Activated CD8-positive, alpha-beta T cell treated with anti-CD3 and anti-CD28 coated beads, Interleukin-2, amount 10 ng/mL, durations not matched to agents 7 days and 5 days (primary cell): Measurements from ENCODE around the gene CHST1. TPM values are rescaled to one million over a fixed set of nuclear protein-coding genes. Genes with fewer than 3 reads are reported as not detected.
A peak's percentile ranks its signal among the peaks of the same experiment; 100 is the strongest.

Source experiments
- ATAC-seq: fragments of 150-1000 bp; cut with Tn5 transposase; one replicate; pipeline ENCODE4 v1.10.0; 2021; ENCODE audit warnings: moderate library complexity
- CTCF ChIA-PET: fragments of 350-600 bp; sonication (Branson Sonifier 250); formaldehyde crosslinking; loops from one replicate; lab custom pipeline; 2021; ENCODE audit warnings: antibody characterized with exemption; lab: Charles Lee
- POLR2A ChIA-PET: fragments of 350-600 bp; sonication (Branson Sonifier 250); formaldehyde crosslinking; loops from one replicate; lab custom pipeline; 2021; ENCODE audit warnings: antibody characterized with exemption; lab: Charles Lee
- DNase-seq: peaks from one replicate; pipeline ENCODE4 v3.0.0-alpha.2; 2020
- H3K27ac Mint-ChIP-seq: one replicate; pipeline ENCODE4 v1.8.0; 2021; ENCODE audit warnings: mild to moderate bottlenecking, mixed read lengths
- H3K27me3 Mint-ChIP-seq: one replicate; pipeline ENCODE4 v1.8.0; 2021; ENCODE audit warnings: low read depth, mixed read lengths
- H3K36me3 Mint-ChIP-seq: one replicate; pipeline ENCODE4 v1.8.0; 2021; ENCODE audit warnings: low read depth, mixed read lengths
- H3K4me1 Mint-ChIP-seq: one replicate; pipeline ENCODE4 v1.8.0; 2021; ENCODE audit warnings: low read depth, mixed read lengths
- H3K4me3 Mint-ChIP-seq: one replicate; pipeline ENCODE4 v1.8.0; 2021; ENCODE audit warnings: mild to moderate bottlenecking, mixed read lengths
- H3K9me3 Mint-ChIP-seq: one replicate; pipeline ENCODE4 v1.8.0; 2022; ENCODE audit warnings: mixed read lengths; ENCODE audit not compliant: insufficient read depth
- total RNA-seq, 2 experiments: library from RNA; stranded (reverse); gene quantifications; one replicate each; pipeline ENCODE4 v1.2.3, GENCODE V29; 2021

The CHST1 gene
- total RNA-seq, 2 experiments from 2014 or later, result not detected

DNA sequence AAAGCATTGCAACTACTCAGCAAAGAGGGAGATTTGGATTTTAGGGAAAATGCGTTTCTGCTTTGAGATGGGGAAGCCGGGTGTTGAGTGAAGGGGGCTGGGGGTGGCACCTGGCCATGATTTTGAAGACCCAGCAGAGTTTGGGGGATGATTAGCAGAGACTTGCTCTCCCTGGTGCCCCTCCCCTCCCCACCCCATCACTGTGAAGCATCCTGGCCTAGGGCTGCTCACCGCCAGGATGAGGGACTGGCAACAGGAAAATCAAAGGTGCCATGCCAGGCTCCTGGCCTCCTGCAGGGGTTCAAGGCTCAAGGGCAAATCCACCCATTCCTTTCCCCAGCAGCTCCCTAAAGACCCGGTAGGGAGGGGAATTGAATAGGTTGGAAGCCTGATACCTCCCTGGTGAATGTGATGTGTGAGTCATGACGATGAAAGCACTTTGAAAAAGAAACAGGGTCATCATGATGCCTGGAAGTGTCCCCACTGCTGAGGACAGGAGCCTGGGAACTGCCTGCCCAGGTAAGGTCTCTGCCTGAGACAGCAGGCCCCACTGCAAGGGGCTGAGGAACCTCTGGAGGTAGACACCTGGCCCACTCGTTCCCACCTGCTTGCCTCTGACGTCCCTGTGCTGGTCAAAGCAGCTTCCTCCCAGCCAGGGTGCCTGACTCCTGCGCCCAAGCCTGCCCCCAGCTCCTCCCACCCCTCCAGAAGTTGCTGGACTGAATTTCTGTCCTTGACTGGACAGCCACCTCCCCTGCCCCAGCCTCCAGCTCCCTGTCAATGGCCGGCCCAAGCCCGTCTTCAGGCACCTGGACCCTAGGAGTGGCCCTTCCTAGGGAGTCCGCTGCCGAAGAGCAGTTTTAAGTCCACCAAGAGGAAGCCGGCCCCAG, 1.7 kb downstream of the CHST1 start:
- no peak overlapping the region for H3K4me3 Mint-ChIP-seq
- no peak for ATAC-seq
- ChIA-PET POLR2A (no interaction called here), CTCF (interaction anchor here (1.7 kb wide), 1 partner anchor 9 kb away, joined by 7 read pairs; no protein-coding TSS in a partner anchor)
- no peaks in the 10 kb centered on the region for H3K36me3 Mint-ChIP-seq
- no peaks in the 10 kb centered on the region for H3K9me3 Mint-ChIP-seq
- no peak overlapping the region for H3K27ac Mint-ChIP-seq
- H3K4me1 Mint-ChIP-seq, result peaks cover 2% of the 10 kb centered on the region
- H3K27me3 Mint-ChIP-seq, result peaks cover 70% of the 10 kb centered on the region
- DNase-seq, result no peak

DNA sequence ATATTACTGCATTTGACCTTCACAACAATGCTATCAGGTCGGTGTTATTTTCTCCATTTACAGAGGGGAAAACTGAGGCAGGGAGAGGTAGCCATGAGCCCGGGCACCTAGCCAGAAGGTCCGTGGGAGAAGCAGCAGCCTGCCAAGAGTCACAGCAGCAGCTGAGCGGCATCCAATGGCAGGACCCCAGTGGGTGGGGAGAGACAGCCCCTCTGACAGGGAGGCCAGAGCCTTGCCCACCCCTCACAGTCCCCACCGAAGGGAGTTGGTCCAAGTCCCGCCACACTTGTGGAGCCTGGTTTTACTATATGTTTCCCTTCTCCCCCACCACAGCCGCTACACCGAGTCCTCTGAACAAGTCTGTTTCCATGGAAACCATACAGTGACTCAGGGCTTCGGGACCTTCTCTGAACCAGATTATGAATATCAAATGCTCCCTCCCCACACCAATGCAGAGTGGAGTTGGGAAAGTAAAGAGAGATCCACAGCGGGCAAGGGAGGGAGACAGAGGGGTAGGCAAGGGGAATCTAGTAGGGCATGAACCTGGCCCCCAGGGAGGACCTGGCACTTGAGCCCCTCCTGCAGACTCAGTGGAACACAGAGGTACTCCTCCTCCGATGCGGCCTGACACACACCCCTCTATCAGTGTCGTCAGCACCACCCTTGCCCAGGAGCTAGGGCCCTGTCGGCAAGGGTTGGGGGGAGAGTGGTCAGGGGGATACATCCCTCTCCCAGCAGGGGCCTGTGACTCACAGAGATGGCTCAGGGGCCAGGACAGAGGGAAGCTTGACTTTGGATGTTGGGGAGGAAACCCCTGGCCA, 2.5 kb downstream of the CHST1 start:
- ChIA-PET CTCF (no interaction called here), POLR2A (no interaction called here)
- H3K36me3 Mint-ChIP-seq, result no peaks in the 10 kb centered on the region
- H3K4me1 Mint-ChIP-seq, result peaks cover 8% of the 10 kb centered on the region
- ATAC-seq (peak; percentile 18), DNase-seq (peak; percentile 32)
- no peaks in the 10 kb centered on the region for H3K9me3 Mint-ChIP-seq
- H3K27me3 Mint-ChIP-seq, result peaks cover 67% of the 10 kb centered on the region
- H3K4me3 Mint-ChIP-seq, result no peak overlapping the region
- H3K27ac Mint-ChIP-seq, result no peak overlapping the region

DNA sequence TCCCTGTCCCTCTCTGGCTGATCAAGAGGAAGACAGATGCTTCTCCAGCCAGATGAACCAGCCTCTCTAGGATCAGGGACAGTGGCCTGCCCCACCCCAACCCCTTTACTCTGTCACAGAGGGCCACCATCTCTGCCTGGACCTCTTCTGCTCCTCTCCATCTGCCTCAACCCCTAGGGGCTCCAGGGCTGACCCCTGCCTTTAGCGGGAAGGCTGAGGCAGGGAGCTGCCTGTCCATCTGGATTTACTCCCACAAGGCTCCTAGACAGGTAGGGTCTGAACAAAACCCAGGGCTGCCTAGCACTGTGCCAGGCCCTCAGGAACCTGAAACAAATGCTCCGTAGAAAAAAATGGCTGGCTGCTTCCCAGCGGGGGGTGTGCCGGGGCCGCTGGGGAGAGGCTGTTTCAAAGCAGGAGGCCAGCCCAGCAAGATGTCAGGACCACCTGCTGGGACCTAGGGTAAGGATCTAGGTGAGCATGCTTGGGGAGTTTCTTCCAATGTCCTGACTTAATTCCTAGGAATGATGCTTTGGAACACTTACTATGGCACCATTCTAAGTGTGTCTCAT, 3.2 kb downstream of the CHST1 start:
- ATAC-seq (no peak), DNase-seq (no peak)
- ChIA-PET POLR2A (interaction anchor here (0.7 kb wide), 1 partner anchor 14 kb away, joined by 3 read pairs; no protein-coding TSS in a partner anchor), CTCF (no interaction called here)
- Mint-ChIP-seq H3K27me3 (peaks cover 62% of the 10 kb centered on the region), H3K4me3 (no peak overlapping the region), H3K9me3 (no peaks in the 10 kb centered on the region), H3K36me3 (no peaks in the 10 kb centered on the region), H3K27ac (no peak overlapping the region), H3K4me1 (peaks cover 9% of the 10 kb centered on the region)

DNA sequence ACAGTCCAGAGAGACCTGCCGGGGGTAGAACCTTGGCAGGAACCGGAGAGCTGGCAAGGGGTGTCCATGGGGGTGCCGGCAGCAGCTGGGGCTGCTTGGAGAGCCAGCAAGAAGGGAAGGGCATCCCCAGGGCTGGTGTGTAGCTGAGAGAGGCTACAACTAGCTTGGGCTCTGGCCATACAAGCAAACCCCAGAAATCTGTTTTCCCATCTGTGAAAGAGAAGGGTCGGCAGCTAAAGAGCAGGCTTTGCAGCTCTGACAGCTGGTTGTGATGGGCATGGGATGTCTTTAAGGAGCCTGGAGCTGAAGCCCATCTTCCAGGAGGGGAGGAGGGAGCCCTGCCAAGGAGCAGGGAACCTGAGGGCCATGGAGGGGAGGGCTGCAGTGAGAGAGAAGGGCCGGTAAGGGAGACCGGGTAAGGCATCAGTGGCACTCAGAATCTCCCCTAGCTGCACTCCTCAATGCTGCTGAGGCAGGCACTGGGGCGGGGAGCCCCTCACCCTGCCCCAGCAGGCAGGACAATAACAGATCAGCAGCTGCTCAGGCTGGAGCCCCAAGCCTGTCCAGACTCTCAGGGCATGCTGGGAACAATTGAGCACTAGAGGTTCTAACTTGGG, 3.9 kb downstream of the CHST1 start:
- Mint-ChIP-seq H3K27ac (no peak overlapping the region), H3K36me3 (no peaks in the 10 kb centered on the region), H3K4me1 (peaks cover 9% of the 10 kb centered on the region), H3K9me3 (no peaks in the 10 kb centered on the region), H3K27me3 (peaks cover 59% of the 10 kb centered on the region), H3K4me3 (no peak overlapping the region)
- ChIA-PET CTCF (no interaction called here), POLR2A (interaction anchor here (0.7 kb wide), 1 partner anchor 14 kb away, joined by 3 read pairs; no protein-coding TSS in a partner anchor)
- ATAC-seq, result no peak
- no peak for DNase-seq

DNA sequence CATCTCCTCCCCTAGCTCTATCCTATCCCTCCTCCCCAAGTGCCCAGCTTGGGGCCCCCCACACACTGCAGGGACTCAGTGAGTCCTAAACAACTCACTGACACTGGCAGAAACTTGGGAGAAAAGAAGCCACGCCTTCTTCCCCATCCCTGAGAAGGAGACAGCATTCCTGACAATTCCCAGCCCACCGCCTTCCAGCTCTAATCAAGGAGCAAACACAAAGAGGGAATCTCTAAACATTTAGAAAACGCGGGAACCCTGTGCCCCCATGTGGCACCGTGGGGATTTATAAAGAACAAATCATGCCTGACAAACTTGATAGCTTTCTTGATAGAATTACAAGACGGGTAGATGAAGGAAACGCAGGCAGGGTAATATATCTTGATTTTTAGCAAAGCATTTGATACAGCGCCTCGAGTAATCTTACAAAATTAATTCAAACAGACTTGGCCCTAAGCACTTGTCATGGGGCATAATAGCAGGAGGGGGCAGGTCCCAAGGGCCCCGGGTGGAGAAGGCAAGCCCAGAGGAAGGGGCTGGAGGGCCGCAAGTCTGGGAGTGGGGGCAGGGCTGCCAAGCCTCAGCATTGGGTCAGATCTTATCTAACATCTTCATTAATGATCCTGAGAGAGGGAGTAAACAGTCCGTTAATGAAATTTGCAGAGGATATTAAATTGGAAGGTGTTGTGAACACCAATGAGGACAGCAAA, 4.5 kb downstream of the CHST1 start:
- H3K4me1 Mint-ChIP-seq, result peaks cover 12% of the 10 kb centered on the region
- POLR2A ChIA-PET, result no interaction called here
- DNase-seq (no peak), ATAC-seq (no peak)
- H3K27ac Mint-ChIP-seq, result no peak overlapping the region
- no peaks in the 10 kb centered on the region for H3K36me3 Mint-ChIP-seq
- no peak overlapping the region for H3K4me3 Mint-ChIP-seq
- H3K27me3 Mint-ChIP-seq, result peaks cover 55% of the 10 kb centered on the region
- CTCF ChIA-PET, result no interaction called here
- no peaks in the 10 kb centered on the region for H3K9me3 Mint-ChIP-seq

DNA sequence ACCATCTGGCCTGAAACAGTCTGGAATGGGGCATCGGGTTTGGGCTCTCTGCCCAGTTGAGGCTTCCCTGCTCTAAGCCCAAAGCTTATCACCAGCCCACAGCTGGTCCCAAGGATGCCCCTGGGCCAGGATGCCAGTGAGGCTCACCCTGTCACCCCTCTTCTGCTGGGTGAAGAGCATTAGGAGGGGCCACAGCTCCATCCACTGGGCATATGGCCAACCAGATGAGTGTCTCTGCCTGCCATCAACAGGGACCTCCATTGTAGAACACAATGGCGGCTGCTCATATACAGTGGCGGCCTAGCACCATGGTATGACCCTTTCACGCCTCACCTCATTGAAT, 5.6 kb downstream of the CHST1 start:
- ChIA-PET POLR2A (no interaction called here), CTCF (interaction anchor here (2.2 kb wide), 1 partner anchor 112 kb away, joined by 9 read pairs; no protein-coding TSS in a partner anchor)
- Mint-ChIP-seq H3K9me3 (no peaks in the 10 kb centered on the region), H3K36me3 (no peaks in the 10 kb centered on the region), H3K27me3 (peaks cover 53% of the 10 kb centered on the region), H3K4me3 (no peak overlapping the region), H3K4me1 (peaks cover 20% of the 10 kb centered on the region), H3K27ac (no peak overlapping the region)
- DNase-seq (no peak), ATAC-seq (no peak)

DNA sequence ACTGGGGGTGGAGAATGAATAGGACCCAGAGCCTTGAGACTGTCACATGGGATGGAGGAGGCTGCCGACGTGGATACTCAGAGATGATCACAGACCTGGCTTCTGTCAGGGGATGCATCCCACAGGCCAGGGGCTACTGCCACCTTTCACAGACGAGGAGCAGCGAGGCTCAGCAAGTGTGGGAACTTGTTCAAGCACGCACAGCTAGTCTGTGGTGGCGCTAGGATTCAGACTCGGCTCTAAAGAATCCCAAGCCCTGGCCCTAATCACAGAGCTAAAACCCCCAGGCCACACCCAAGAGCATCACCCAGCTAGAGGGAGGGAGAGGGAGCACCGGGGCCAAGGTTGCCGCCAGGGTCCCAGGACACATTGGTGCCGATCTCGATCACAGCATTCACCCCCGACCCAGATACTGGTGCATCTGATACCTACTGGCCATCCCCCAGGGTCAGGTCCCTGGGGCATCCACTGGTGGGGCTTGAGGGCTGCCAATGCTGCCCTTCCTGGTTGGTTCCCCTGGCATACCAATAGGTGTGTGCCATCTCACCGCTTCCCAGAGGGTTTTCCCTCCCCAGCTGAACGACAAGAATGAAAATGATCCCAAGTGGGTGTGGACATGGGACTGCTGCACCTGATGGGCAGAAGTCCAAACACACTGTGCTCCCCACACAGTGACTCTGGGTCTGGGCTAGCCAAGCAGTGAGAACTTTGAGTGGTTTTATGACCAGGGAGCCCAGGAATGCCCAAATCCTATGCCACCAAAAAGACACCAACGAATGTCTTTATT, 6.2 kb downstream of the CHST1 start:
- Mint-ChIP-seq H3K4me3 (no peak overlapping the region), H3K27me3 (peaks cover 53% of the 10 kb centered on the region), H3K36me3 (no peaks in the 10 kb centered on the region), H3K9me3 (no peaks in the 10 kb centered on the region), H3K4me1 (peaks cover 20% of the 10 kb centered on the region), H3K27ac (no peak overlapping the region)
- POLR2A ChIA-PET, result no interaction called here
- no peak for DNase-seq
- CTCF ChIA-PET, result interaction anchor here (2.2 kb wide), 1 partner anchor 112 kb away, joined by 9 read pairs; no protein-coding TSS in a partner anchor
- no peak for ATAC-seq

DNA sequence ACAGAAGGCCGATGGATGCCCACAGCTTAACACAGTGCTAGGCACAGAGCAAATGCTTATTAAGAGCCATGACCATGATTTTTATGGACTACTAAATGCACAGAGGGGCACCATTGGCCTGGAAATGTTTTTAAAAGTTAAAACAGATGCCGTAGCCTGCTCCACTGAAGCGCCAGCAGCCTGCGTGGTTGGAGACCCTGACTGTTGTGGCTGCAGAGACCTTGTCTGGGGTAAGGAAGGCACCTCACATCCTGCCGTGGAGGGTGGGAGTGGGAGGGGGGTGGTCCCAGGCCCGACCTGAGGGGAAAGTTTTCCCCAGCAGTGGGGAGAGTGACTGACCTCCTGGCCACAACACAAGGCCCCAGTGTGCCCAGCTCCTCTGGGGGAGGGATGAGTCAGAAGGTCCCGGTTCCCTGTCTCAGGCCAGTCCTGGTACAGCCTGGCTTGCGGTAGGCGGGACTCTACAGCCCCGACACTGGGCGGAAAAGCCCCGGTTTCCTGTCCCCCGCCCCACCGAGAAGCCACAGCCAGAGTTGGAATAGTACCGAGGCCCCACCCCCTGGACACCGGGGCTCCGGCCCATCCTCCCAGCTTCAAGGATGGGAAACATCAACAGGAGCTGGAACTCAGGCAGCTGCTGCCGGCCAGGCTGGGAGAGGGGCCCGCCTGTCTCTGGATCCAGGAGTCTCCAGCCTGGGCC, 7.0 kb downstream of the CHST1 start:
- Mint-ChIP-seq H3K36me3 (no peaks in the 10 kb centered on the region), H3K27me3 (peaks cover 46% of the 10 kb centered on the region), H3K4me3 (no peak overlapping the region), H3K9me3 (no peaks in the 10 kb centered on the region), H3K27ac (no peak overlapping the region), H3K4me1 (peaks cover 20% of the 10 kb centered on the region)
- CTCF ChIA-PET, result interaction anchor here (2.2 kb wide), 1 partner anchor 113 kb away, joined by 9 read pairs; no protein-coding TSS in a partner anchor
- peak; percentile 28 for ATAC-seq
- POLR2A ChIA-PET, result no interaction called here
- no peak for DNase-seq

DNA sequence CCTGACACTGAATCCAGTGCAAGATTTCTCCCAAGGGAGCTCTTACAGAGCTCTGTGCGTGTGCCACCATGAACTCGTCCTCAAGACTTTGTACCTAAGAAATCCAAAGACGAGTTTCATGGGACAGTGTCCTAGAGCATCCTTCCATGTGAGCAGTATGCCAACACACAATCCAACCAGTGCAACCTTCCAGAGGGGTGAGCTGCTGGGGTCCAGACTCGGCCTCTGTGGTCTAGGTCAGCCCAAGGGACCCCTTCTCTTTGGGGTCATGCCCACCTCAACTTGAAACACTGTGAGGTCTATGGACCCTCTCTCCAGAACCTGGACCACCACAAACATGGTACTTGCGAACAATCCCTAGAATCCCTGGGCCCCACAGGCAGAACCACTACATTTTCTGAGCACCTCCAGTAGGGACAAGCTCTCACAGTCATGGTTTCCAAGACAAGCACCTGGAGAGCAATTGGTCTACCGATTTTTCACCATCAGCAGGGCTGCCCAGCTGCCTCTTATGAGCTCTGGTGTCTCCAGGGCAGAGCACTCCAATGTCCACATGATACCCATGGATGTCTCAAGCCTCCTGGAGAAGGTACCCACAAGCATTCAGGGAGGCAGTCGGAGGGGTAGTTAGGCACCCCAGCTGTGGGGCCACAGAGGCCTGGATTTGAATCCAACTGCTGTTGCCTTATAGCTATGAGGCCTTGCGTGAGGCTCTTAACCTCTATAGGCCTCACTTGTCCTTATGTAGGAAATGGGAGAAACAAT, 7.7 kb downstream of the CHST1 start:
- no peak overlapping the region for H3K27ac Mint-ChIP-seq
- DNase-seq, result no peak
- peaks cover 39% of the 10 kb centered on the region for H3K27me3 Mint-ChIP-seq
- peaks cover 18% of the 10 kb centered on the region for H3K4me1 Mint-ChIP-seq
- POLR2A ChIA-PET, result no interaction called here
- H3K36me3 Mint-ChIP-seq, result no peaks in the 10 kb centered on the region
- H3K9me3 Mint-ChIP-seq, result no peaks in the 10 kb centered on the region
- no peak for ATAC-seq
- no peak overlapping the region for H3K4me3 Mint-ChIP-seq
- CTCF ChIA-PET, result interaction anchor here (1.6 to 2.2 kb wide), 2 partner anchors 114 to 287 kb away, joined by 7 to 9 read pairs; no protein-coding TSS in a partner anchor
